HepG2 (cell line): ENCODE data around the gene ATG5. TPM values are rescaled to one million over a fixed set of nuclear protein-coding genes. Genes with fewer than 3 reads are reported as not detected.

Source experiments
- ATAC-seq: fragments of 200-7000 bp; cut with Tn5 transposase; 3 replicates; pipeline ENCODE4 v1.9.1; 2020; ENCODE audit warnings: mild to moderate bottlenecking, moderate library complexity
- BruUV-seq: library from RNA; stranded (reverse); fragments of 400-500 nt; replicated peaks from 2 replicates; lab custom pipeline; 2021; lab: Mats Ljungman, UMichigan
- CTCF ChIA-PET: fragments of 300-600 bp; formaldehyde crosslinking; extraction: SDS; loops from one replicate; lab custom pipeline; 2021; ENCODE audit warnings: low total read pairs, inconsistent platforms, low intra/inter-chr PET ratio; lab: Yijun Ruan, JAX
- POLR2A ChIA-PET: fragments of 350-600 bp; sonication (Branson Sonifier 250); formaldehyde crosslinking; loops from one replicate; lab custom pipeline; 2020; ENCODE audit warnings: antibody characterized with exemption, inconsistent platforms; lab: Yijun Ruan, JAX
- DNase-seq: peaks from one replicate; pipeline ENCODE4 v3.0.0-alpha.2; 2015; ENCODE audit warnings: low spot score
- FAIRE-seq: peaks from 3 replicates; lab custom pipeline; 2011; peaks lifted over from hg19 to GRCh38; lab: Jason Lieb, UNC
- H2AFZ ChIP-seq: one replicate; pipeline ENCODE4 v1.6.1; 2011; ENCODE audit warnings: low read length, inconsistent platforms
- H3K27ac ChIP-seq: fragments of 300-600 bp; 3 replicates; pipeline ENCODE4 v1.8.0; 2011; ENCODE audit warnings: mixed run types, mild to moderate bottlenecking, mixed read lengths, low read length, inconsistent platforms; ENCODE audit not compliant: insufficient read depth; ENCODE audit errors: extremely low read length
- H3K27me3 ChIP-seq, 2 experiments: fragments of 200-600 bp in 1 of 2; 2 replicates in 1 of 2; 3 replicates in 1 of 2; pipeline versions ENCODE4 v1.6.0 to v1.8.0; 2011; ENCODE audit warnings: low read length in 2 of 2, mild to moderate bottlenecking in 2 of 2, moderate library complexity in 2 of 2, inconsistent platforms in 1 of 2; ENCODE audit not compliant: insufficient read depth in 2 of 2, control insufficient read depth in 1 of 2
- H3K36me3 ChIP-seq, 2 experiments: fragments of 200-600 bp in 1 of 2; replicated peaks in 1 of 2; 2 replicates in 1 of 2; 3 replicates in 1 of 2; pipeline versions ENCODE4 v1.5.1 to v1.8.0; 2011; ENCODE audit warnings: low read length in 2 of 2, inconsistent platforms in 1 of 2; ENCODE audit not compliant: insufficient read depth in 2 of 2, control insufficient read depth in 1 of 2
- H3K4me1 ChIP-seq: 2 replicates; pipeline ENCODE4 v1.5.1; 2012; ENCODE audit warnings: low read length, inconsistent platforms; ENCODE audit not compliant: insufficient read depth
- H3K4me2 ChIP-seq: 2 replicates; pipeline ENCODE4 v1.6.0; 2011; ENCODE audit warnings: low read depth, low read length, inconsistent platforms
- H3K4me3 ChIP-seq, 3 experiments: fragments of 200-600 bp in 1 of 3; sonication (generic), shearing (Covaris generic) in 1 of 3; replicated peaks in 1 of 3; 2 replicates each; pipeline ENCODE4 v1.5.1; 2011 to 2016; ENCODE audit warnings: low read length in 3 of 3, inconsistent platforms in 2 of 3, low read depth in 2 of 3, mild to moderate bottlenecking in 2 of 3, control low read depth in 1 of 3, mixed read lengths in 1 of 3; ENCODE audit not compliant: insufficient read depth in 1 of 3
- H3K79me2 ChIP-seq: one replicate; pipeline ENCODE4 v1.6.1; 2011; ENCODE audit warnings: low read length, inconsistent platforms; ENCODE audit not compliant: insufficient read depth
- H3K9ac ChIP-seq: 2 replicates; pipeline ENCODE4 v1.6.0; 2011; ENCODE audit warnings: mild to moderate bottlenecking, low read depth, low read length, inconsistent platforms; ENCODE audit not compliant: insufficient read depth
- H3K9me3 ChIP-seq: 2 replicates; pipeline ENCODE4 v1.5.1; 2012; ENCODE audit warnings: mild to moderate bottlenecking, low read length
- H4K20me1 ChIP-seq: 2 replicates; pipeline ENCODE4 v1.6.0; 2011; ENCODE audit warnings: inconsistent platforms, mild to moderate bottlenecking, low read length, moderate library complexity; ENCODE audit not compliant: insufficient read depth
- ARID2 ChIP-seq: sonication (generic); formaldehyde crosslinking; IDR thresholded peaks from 2 replicates; pipeline ENCODE4 v1.8.1; 2022; ENCODE audit warnings: mild to moderate bottlenecking, missing genetic modification reagents, borderline replicate concordance
- HNRNPL ChIP-seq: fragments of 200-400 bp; formaldehyde crosslinking; IDR thresholded peaks from 2 replicates; pipeline ENCODE4 v1.6.1; 2017; ENCODE audit warnings: mild to moderate bottlenecking, low read depth, low read length
- HNRNPLL ChIP-seq: fragments of 200-400 bp; formaldehyde crosslinking; IDR thresholded peaks from 2 replicates; pipeline ENCODE4 v1.6.1; 2017; ENCODE audit warnings: mild to moderate bottlenecking, low read depth, low read length; ENCODE audit not compliant: poor library complexity, severe bottlenecking
- TEAD3 ChIP-seq: optimal IDR thresholded peaks from 2 replicates; pipeline ENCODE3; 2016; ENCODE audit warnings: borderline replicate concordance
- ZFP82 ChIP-seq: sonication (generic); formaldehyde crosslinking; IDR thresholded peaks from 2 replicates; pipeline ENCODE4 v1.5.1; 2020; ENCODE audit warnings: mild to moderate bottlenecking, missing genetic modification reagents, borderline replicate concordance
- ZNF430 ChIP-seq: sonication (generic); formaldehyde crosslinking; IDR thresholded peaks from 2 replicates; pipeline ENCODE4 v1.9.0; 2021; ENCODE audit warnings: mild to moderate bottlenecking, missing genetic modification reagents
- WGBS: methylation state at CpG from one replicate; pipeline ENCODE4 v1.1.6; 2017; ENCODE audit warnings: low lambda C conversion rate; 5-methylcytosine and 5-hydroxymethylcytosine counted together
- in situ Hi-C: cut with HindIII; loops from 2 replicates; pipeline ENCODE4 v1.10.0; 2017; ENCODE audit warnings: low pct_unique_long_range_greater_than_20kb; ENCODE audit not compliant: extremely low pct_ligation_motif_present
- intact Hi-C: fragments of 100-400 bp; cut with micrococcal nuclease; formaldehyde crosslinking; loops from one replicate; pipeline ENCODE4 v1.10.0; 2022; ENCODE audit not compliant: unreplicated experiment
- polyA plus RNA-seq, 8 experiments: library from polyadenylated mRNA; depleted of rRNA in 3 of 8; stranded (reverse) in 7 of 8; unstranded in 1 of 8; fragments of >200 nt; fragmentation: Illumina TruSeq in 4 of 8; extraction: Trizol in 4 of 8; gene quantifications; 2 replicates each; pipeline versions ENCODE4 v1.2.1 to v1.2.3, GENCODE V29; 2011 to 2016; ENCODE audit warnings: low read depth in 4 of 8, missing spikeins in 1 of 8, mixed read lengths in 1 of 8; ENCODE audit not compliant: insufficient read depth in 1 of 8
- total RNA-seq, 5 experiments: library from RNA; depleted of rRNA; stranded (reverse); fragments of >200 nt; fragmentation: Illumina TruSeq; extraction: Trizol; gene quantifications; 2 replicates each; pipeline ENCODE4 v1.2.3, GENCODE V29; 2016; ENCODE audit warnings: low read depth in 1 of 5
- TF ChIP-seq, protein P1 (sequence below): sonication (generic); formaldehyde crosslinking; IDR thresholded peaks from 2 replicates; pipeline ENCODE4 v1.4.0; 2020; ENCODE audit warnings: missing genetic modification reagents, borderline replicate concordance
- TF ChIP-seq, protein P2 (sequence below): sonication (generic); formaldehyde crosslinking; IDR thresholded peaks from 2 replicates; pipeline ENCODE4 v1.5.0; 2020; ENCODE audit warnings: missing genetic modification reagents
- TF ChIP-seq, protein P3 (sequence below): sonication (generic); formaldehyde crosslinking; conservative IDR thresholded peaks from 2 replicates; pipeline ENCODE4 v1.8.0; 2022; ENCODE audit warnings: missing genetic modification reagents

ATG5 gene
- total and polyA plus RNA-seq, 2 of the 13 experiments (the other 11 are each of a cell fraction or from before 2014, with no cell fraction given) = 21.3 to 48.0 TPM

DNA sequence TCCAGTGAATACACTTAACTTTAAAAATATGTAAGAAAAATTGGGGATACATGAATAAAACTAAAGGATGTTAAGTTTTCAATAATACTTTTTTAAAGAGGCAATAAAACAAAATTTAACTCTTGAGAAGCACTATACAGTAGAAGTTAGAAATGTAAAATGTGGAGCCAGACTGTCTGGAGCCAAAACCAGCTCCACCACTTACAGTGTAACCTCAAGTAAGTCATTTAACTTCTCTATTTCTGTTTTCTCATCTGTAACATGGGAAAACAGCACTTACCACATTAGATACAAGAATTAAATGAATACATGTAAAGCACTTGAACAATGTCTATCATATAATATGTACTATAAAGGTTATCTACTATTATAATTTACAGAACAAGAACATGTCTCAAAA is 6.7 kb downstream of the ATG5 start (continued):
- TF ChIP-seq, protein P1, sequence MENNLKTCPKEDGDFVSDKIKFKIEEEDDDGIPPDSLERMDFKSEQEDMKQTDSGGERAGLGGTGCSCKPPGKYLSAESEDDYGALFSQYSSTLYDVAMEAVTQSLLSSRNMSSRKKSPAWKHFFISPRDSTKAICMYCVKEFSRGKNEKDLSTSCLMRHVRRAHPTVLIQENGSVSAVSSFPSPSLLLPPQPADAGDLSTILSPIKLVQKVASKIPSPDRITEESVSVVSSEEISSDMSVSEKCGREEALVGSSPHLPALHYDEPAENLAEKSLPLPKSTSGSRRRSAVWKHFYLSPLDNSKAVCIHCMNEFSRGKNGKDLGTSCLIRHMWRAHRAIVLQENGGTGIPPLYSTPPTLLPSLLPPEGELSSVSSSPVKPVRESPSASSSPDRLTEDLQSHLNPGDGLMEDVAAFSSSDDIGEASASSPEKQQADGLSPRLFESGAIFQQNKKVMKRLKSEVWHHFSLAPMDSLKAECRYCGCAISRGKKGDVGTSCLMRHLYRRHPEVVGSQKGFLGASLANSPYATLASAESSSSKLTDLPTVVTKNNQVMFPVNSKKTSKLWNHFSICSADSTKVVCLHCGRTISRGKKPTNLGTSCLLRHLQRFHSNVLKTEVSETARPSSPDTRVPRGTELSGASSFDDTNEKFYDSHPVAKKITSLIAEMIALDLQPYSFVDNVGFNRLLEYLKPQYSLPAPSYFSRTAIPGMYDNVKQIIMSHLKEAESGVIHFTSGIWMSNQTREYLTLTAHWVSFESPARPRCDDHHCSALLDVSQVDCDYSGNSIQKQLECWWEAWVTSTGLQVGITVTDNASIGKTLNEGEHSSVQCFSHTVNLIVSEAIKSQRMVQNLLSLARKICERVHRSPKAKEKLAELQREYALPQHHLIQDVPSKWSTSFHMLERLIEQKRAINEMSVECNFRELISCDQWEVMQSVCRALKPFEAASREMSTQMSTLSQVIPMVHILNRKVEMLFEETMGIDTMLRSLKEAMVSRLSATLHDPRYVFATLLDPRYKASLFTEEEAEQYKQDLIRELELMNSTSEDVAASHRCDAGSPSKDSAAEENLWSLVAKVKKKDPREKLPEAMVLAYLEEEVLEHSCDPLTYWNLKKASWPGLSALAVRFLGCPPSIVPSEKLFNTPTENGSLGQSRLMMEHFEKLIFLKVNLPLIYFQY (CRISPR knock-in tag) = no peak
- no peak for TF ChIP-seq ZFP82 (CRISPR knock-in tag)
- TF ChIP-seq, protein P2, sequence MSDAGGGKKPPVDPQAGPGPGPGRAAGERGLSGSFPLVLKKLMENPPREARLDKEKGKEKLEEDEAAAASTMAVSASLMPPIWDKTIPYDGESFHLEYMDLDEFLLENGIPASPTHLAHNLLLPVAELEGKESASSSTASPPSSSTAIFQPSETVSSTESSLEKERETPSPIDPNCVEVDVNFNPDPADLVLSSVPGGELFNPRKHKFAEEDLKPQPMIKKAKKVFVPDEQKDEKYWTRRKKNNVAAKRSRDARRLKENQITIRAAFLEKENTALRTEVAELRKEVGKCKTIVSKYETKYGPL (CRISPR knock-in tag) = no peak

DNA sequence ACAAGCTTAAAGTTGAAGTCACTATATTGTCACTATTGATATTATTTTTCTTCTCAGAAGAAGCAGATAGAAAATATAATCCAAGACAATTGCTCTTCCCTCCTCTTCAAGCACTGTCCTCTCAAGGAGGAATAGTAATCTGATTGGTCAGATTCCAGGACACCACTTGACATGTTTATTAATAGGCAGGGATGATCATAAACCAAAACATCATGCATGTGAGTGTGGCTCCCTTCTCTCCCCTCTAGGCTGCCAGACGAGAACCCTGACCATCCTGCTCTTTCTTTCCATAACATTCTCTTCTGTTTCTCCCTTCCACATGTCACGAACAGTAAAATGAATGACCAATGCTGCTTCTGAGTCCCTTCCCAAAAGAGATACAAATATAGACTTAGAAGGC is 7.5 kb downstream of the ATG5 start:
- Histone ChIP-seq H3K27ac (no peak overlapping the region), H3K4me1 (0 out of 2 replicates have a peak, but pooled peaks cover 8% of the 10 kb centered on the region), H2AFZ (no peak overlapping the region), H3K36me3 (peaks cover 7 to 15% of the 10 kb centered on the region in 2 experiments), H3K4me3 (no peak overlapping the region), H3K79me2 (peaks cover 54% of the 10 kb centered on the region), H3K9ac (no peak overlapping the region), H3K27me3 (no peaks in the 10 kb centered on the region), H3K9me3 (no peaks in the 10 kb centered on the region), H3K4me2 (no peak overlapping the region), H4K20me1 (no peaks in the 10 kb centered on the region)
- BruUV-seq = no TSS peak
- no peak for DNase-seq
- TF ChIP-seq TEAD3 = no peak
- TF ChIP-seq ZNF430 (CRISPR knock-in tag) = no peak
- TF ChIP-seq HNRNPLL = no peak
- TF ChIP-seq, protein P3, sequence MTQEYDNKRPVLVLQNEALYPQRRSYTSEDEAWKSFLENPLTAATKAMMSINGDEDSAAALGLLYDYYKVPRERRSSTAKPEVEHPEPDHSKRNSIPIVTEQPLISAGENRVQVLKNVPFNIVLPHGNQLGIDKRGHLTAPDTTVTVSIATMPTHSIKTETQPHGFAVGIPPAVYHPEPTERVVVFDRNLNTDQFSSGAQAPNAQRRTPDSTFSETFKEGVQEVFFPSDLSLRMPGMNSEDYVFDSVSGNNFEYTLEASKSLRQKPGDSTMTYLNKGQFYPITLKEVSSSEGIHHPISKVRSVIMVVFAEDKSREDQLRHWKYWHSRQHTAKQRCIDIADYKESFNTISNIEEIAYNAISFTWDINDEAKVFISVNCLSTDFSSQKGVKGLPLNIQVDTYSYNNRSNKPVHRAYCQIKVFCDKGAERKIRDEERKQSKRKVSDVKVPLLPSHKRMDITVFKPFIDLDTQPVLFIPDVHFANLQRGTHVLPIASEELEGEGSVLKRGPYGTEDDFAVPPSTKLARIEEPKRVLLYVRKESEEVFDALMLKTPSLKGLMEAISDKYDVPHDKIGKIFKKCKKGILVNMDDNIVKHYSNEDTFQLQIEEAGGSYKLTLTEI (CRISPR knock-in tag) = no peak
- TF ChIP-seq ARID2 (CRISPR knock-in tag) = no peak
- no peak for TF ChIP-seq HNRNPL
- intact Hi-C loops (no loop called here), in situ Hi-C loops (no loop called here)
- FAIRE-seq = no peak
- CTCF ChIA-PET = no interaction called here
- ATAC-seq = no peak
- WGBS = 97% methylated on average over 2 of the region's 2 CpGs
- POLR2A ChIA-PET = no interaction called here
